GM12872 (cell line): ENCODE results near the gene RNASE9.
A peak's percentile ranks its signal among the peaks of the same experiment; 100 is the strongest.

ENCODE experiments used
- CTCF ChIP-seq: IDR thresholded peaks from 3 replicates; pipeline ENCODE4 v1.5.1; 2011; ENCODE audit warnings: low read depth, mild to moderate bottlenecking, low read length, moderate library complexity; ENCODE audit not compliant: insufficient read depth

The RNASE9 gene

GRCh38 chr14:20553024-20553423 lies 7.8 kb downstream of the RNASE9 start:
- TF ChIP-seq CTCF: no peak

GRCh38 chr14:20551606-20552005 lies 9.2 kb downstream of the RNASE9 start:
- TF ChIP-seq CTCF: no peak

GRCh38 chr14:20550926-20551325 lies 9.9 kb downstream of the RNASE9 start:
- TF ChIP-seq CTCF: no peak

- no peak for TF ChIP-seq CTCF
Observed at GRCh38 chr14:20548414-20549158, 12.3 kb downstream of the RNASE9 start.

- TF ChIP-seq CTCF: no peak
Observed at GRCh38 chr14:20546877-20547276, 14.0 kb downstream of the RNASE9 start.

- no peak for TF ChIP-seq CTCF
Observed at GRCh38 chr14:20539906-20540305, 20.9 kb downstream of the RNASE9 start.

GRCh38 chr14:20530771-20531571 lies 29.9 kb downstream of the RNASE9 start:
- TF ChIP-seq CTCF: peak; percentile 83
